H1 (cell line): ENCODE measurements around the gene RPP25. TPM values are rescaled to one million over a fixed set of nuclear protein-coding genes. Genes with fewer than 3 reads are reported as not detected.

Experiments
- CTCF ChIA-PET: fragments of 300-600 bp; sonication (Branson Sonifier 250); formaldehyde crosslinking; loops from one replicate; lab custom pipeline; 2021; ENCODE audit not compliant: partially characterized antibody; lab: Charles Lee
- POLR2A ChIA-PET: fragments of 300-600 bp; sonication (Branson Sonifier 250); formaldehyde crosslinking; loops from one replicate; lab custom pipeline; 2021; ENCODE audit warnings: inconsistent platforms; ENCODE audit not compliant: partially characterized antibody; lab: Charles Lee
- DNase-seq, 2 experiments: peaks; one replicate each; pipeline versions ENCODE4 v3.0.0 to v3.0.0-alpha.2; 2010 to 2022; ENCODE audit warnings: low spot score in 2 of 2, low read depth in 1 of 2, mixed read lengths in 1 of 2
- FAIRE-seq: peaks from 2 replicates; lab custom pipeline; 2011; peaks lifted over from hg19 to GRCh38; lab: Jason Lieb, UNC
- H2AFZ ChIP-seq: 2 replicates; pipeline ENCODE4 v1.8.1; 2012; ENCODE audit warnings: low read length, inconsistent platforms
- H2AK5ac ChIP-seq: 2 replicates; pipeline ENCODE4 v1.6.1; 2013; ENCODE audit warnings: low read depth, low read length
- H2BK120ac ChIP-seq: replicated peaks from 2 replicates; pipeline ENCODE3; 2013; ENCODE audit warnings: low read depth, low read length, inconsistent platforms
- H2BK12ac ChIP-seq: 2 replicates; pipeline ENCODE4 v1.6.1; 2013; ENCODE audit warnings: low read depth, low read length
- H2BK15ac ChIP-seq: 2 replicates; pipeline ENCODE4 v1.6.1; 2013; ENCODE audit warnings: low read length
- H2BK20ac ChIP-seq: 2 replicates; pipeline ENCODE4 v1.6.1; 2013; ENCODE audit warnings: low read length
- H2BK5ac ChIP-seq: 2 replicates; pipeline ENCODE4 v1.6.1; 2013; ENCODE audit warnings: low read depth, low read length
- H3K14ac ChIP-seq: 2 replicates; pipeline ENCODE4 v1.6.1; 2013; ENCODE audit warnings: inconsistent platforms; ENCODE audit not compliant: insufficient read length
- H3K18ac ChIP-seq: 2 replicates; pipeline ENCODE4 v1.6.1; 2013; ENCODE audit warnings: low read length; ENCODE audit errors: extremely low read depth
- H3K23ac ChIP-seq: 2 replicates; pipeline ENCODE4 v1.6.1; 2013; ENCODE audit warnings: inconsistent platforms; ENCODE audit not compliant: insufficient read length
- H3K23me2 ChIP-seq: 2 replicates; pipeline ENCODE4 v1.6.1; 2013; ENCODE audit warnings: low read depth, low read length
- H3K27ac ChIP-seq: 2 replicates; pipeline ENCODE4 v1.6.1; 2011; ENCODE audit warnings: low read depth, low read length, inconsistent platforms
- H3K27me3 ChIP-seq, 4 experiments: replicated peaks in 1 of 4; 1 replicate in 1 of 4; 2 replicates in 3 of 4; pipeline versions ENCODE4 v1.6.1 to v1.8.1; 2011 to 2013; ENCODE audit warnings: low read length in 3 of 4, mild to moderate bottlenecking in 3 of 4, inconsistent platforms in 2 of 4, mixed read lengths in 2 of 4, moderate library complexity in 1 of 4; ENCODE audit not compliant: control insufficient read depth in 3 of 4, insufficient read depth in 3 of 4; ENCODE audit errors: extremely low read depth in 1 of 4
- H3K36me3 ChIP-seq, 4 experiments: 2 replicates each; pipeline versions ENCODE4 v1.6.1 to v1.8.1; 2011 to 2013; ENCODE audit warnings: mild to moderate bottlenecking in 4 of 4, low read length in 3 of 4, moderate library complexity in 2 of 4, control low read depth in 1 of 4, inconsistent platforms in 1 of 4; ENCODE audit not compliant: insufficient read depth in 4 of 4, control insufficient read depth in 2 of 4
- H3K4ac ChIP-seq: replicated peaks from 2 replicates; pipeline ENCODE3; 2013; ENCODE audit warnings: low read length, low read depth, mixed read lengths, inconsistent platforms; ENCODE audit not compliant: insufficient read length
- H3K4me1 ChIP-seq, 4 experiments: replicated peaks in 1 of 4; 1 replicate in 1 of 4; 2 replicates in 3 of 4; pipeline versions ENCODE4 v1.6.1 to v1.8.1; 2011 to 2013; ENCODE audit warnings: low read length in 3 of 4, inconsistent platforms in 2 of 4, mixed read lengths in 1 of 4; ENCODE audit not compliant: insufficient read depth in 4 of 4, control insufficient read depth in 3 of 4
- H3K4me2 ChIP-seq, 2 experiments: 2 replicates each; pipeline versions ENCODE4 v1.6.1 to v1.8.1; 2011 to 2013; ENCODE audit warnings: low read depth in 2 of 2, low read length in 2 of 2, control low read depth in 1 of 2, inconsistent platforms in 1 of 2, mild to moderate bottlenecking in 1 of 2; ENCODE audit not compliant: insufficient read depth in 1 of 2
- H3K4me3 ChIP-seq, 4 experiments: fragments of 200-600, 300-600 bp in 1 of 4; sonication (generic), shearing (Covaris generic), sonication (Bioruptor Twin) in 1 of 4; 2 replicates each; pipeline versions ENCODE4 v1.5.1 to v1.8.1; 2011 to 2016; ENCODE audit warnings: low read length in 4 of 4, low read depth in 3 of 4, control low read depth in 2 of 4, inconsistent platforms in 2 of 4, mild to moderate bottlenecking in 2 of 4, mixed read lengths in 1 of 4, moderate library complexity in 1 of 4; ENCODE audit not compliant: insufficient read depth in 2 of 4; ENCODE audit errors: extremely low read depth in 1 of 4
- H3K56ac ChIP-seq: replicated peaks from 2 replicates; pipeline ENCODE3; 2013; ENCODE audit warnings: low read depth, mild to moderate bottlenecking, mixed read lengths, low read length, inconsistent platforms; ENCODE audit not compliant: insufficient read length
- H3K79me1 ChIP-seq: 2 replicates; pipeline ENCODE4 v1.6.1; 2013; ENCODE audit warnings: low read depth, low read length, control low read depth
- H3K79me2 ChIP-seq, 2 experiments: 2 replicates each; pipeline versions ENCODE4 v1.6.1 to v1.8.1; 2012 to 2013; ENCODE audit warnings: low read length in 2 of 2, mild to moderate bottlenecking in 2 of 2, inconsistent platforms in 1 of 2; ENCODE audit not compliant: insufficient read depth in 2 of 2, control insufficient read depth in 1 of 2
- H3K9ac ChIP-seq, 4 experiments: replicated peaks in 1 of 4; 1 replicate in 1 of 4; 2 replicates in 3 of 4; pipeline versions ENCODE4 v1.6.1 to v1.8.1; 2011 to 2013; ENCODE audit warnings: low read depth in 3 of 4, low read length in 3 of 4, control low read depth in 2 of 4, mild to moderate bottlenecking in 2 of 4, moderate library complexity in 2 of 4, inconsistent platforms in 1 of 4; ENCODE audit errors: extremely low read depth in 1 of 4
- H3K9me3 ChIP-seq, 2 experiments: 2 replicates each; pipeline versions ENCODE4 v1.6.1 to v1.8.1; 2012 to 2013; ENCODE audit warnings: mild to moderate bottlenecking in 2 of 2, moderate library complexity in 2 of 2, control low read depth in 1 of 2, inconsistent platforms in 1 of 2, low read depth in 1 of 2, low read length in 1 of 2, mixed read lengths in 1 of 2; ENCODE audit not compliant: insufficient read depth in 2 of 2
- H4K20me1 ChIP-seq, 2 experiments: replicated peaks in 1 of 2; 2 replicates each; pipeline versions ENCODE3 to v1.8.1; 2011 to 2013; ENCODE audit warnings: inconsistent platforms in 2 of 2, low read length in 2 of 2, mild to moderate bottlenecking in 1 of 2; ENCODE audit not compliant: insufficient read depth in 2 of 2, control insufficient read depth in 1 of 2
- H4K5ac ChIP-seq: 2 replicates; pipeline ENCODE4 v1.6.1; 2013; ENCODE audit warnings: low read length, low read depth, mixed read lengths, inconsistent platforms; ENCODE audit not compliant: insufficient read length
- H4K8ac ChIP-seq: 2 replicates; pipeline ENCODE4 v1.8.0; 2013; ENCODE audit warnings: mild to moderate bottlenecking, moderate library complexity, low read length, inconsistent platforms; ENCODE audit not compliant: insufficient read depth; ENCODE audit errors: extremely low read depth
- H4K91ac ChIP-seq: replicated peaks from 2 replicates; pipeline ENCODE3; 2013; ENCODE audit warnings: low read length, mixed read lengths, inconsistent platforms; ENCODE audit not compliant: insufficient read length
- ASH2L ChIP-seq: fragments of 200-600, 300-600 bp; sonication (generic); IDR thresholded peaks from one replicate; pipeline ENCODE4 v1.7.1; 2017; ENCODE audit warnings: low read length
- EP300 ChIP-seq, 2 experiments: IDR thresholded peaks; 1 replicate in 1 of 2; 2 replicates in 1 of 2; pipeline ENCODE4 v1.6.1; 2011 to 2012; ENCODE audit warnings: low read depth in 2 of 2, low read length in 2 of 2, mild to moderate bottlenecking in 2 of 2, borderline replicate concordance in 1 of 2, inconsistent platforms in 1 of 2, moderate library complexity in 1 of 2
- KDM4A ChIP-seq: IDR thresholded peaks from one replicate; pipeline ENCODE4 v1.7.1; 2012; ENCODE audit warnings: low read depth, mild to moderate bottlenecking, moderate library complexity, low read length, inconsistent platforms; ENCODE audit not compliant: severe bottlenecking
- MAFK ChIP-seq: IDR thresholded peaks from 2 replicates; pipeline ENCODE4 v1.6.1; 2012; ENCODE audit warnings: low read depth, mild to moderate bottlenecking, improper control_type of control experiment, low read length
- NANOG ChIP-seq: IDR thresholded peaks from 2 replicates; pipeline ENCODE4 v1.6.1; 2011; ENCODE audit warnings: low read length, low read depth, mild to moderate bottlenecking, inconsistent platforms; ENCODE audit not compliant: insufficient read depth, poor library complexity, severe bottlenecking
- POU5F1 ChIP-seq: IDR thresholded peaks from 2 replicates; pipeline ENCODE4 v1.6.1; 2011; ENCODE audit warnings: low read depth, mild to moderate bottlenecking, low read length, moderate library complexity
- SIX5 ChIP-seq: IDR thresholded peaks from 2 replicates; pipeline ENCODE4 v1.6.1; 2011; ENCODE audit warnings: mild to moderate bottlenecking, low read depth, low read length
- TAF7 ChIP-seq: optimal IDR thresholded peaks from 2 replicates; pipeline ENCODE3; 2011; ENCODE audit warnings: low read depth, mild to moderate bottlenecking, inconsistent platforms, low read length, moderate library complexity, borderline replicate concordance
- YY1 ChIP-seq: IDR thresholded peaks from 2 replicates; pipeline ENCODE4 v1.6.1; 2011; ENCODE audit warnings: low read depth, mild to moderate bottlenecking, low read length
- WGBS, 2 experiments: shearing (Covaris generic) in 1 of 2; methylation state at CpG; one replicate each; pipeline versions ENCODE4 v1.1.6 to v1.1.7; 2013 to 2015; ENCODE audit warnings: low lambda C conversion rate in 2 of 2, mixed read lengths in 2 of 2, inconsistent platforms in 1 of 2, low coverage in 1 of 2, missing lambda C conversion rate in 1 of 2; ENCODE audit not compliant: insufficient replicate concordance in 2 of 2, insufficient coverage in 1 of 2, insufficient read length in 1 of 2; ENCODE audit errors: extremely low coverage in 1 of 2, missing lambda C conversion rate in 1 of 2; 5-methylcytosine and 5-hydroxymethylcytosine counted together
- polyA plus RNA-seq, 7 experiments: library from polyadenylated mRNA; depleted of rRNA in 3 of 7; stranded (reverse) in 5 of 7; unstranded in 2 of 7; fragments of >200 nt in 5 of 7; fragments of 200-250 nt in 2 of 7; gene quantifications; 1 replicate in 5 of 7; 2 replicates in 1 of 7; 4 replicates in 1 of 7; pipeline versions ENCODE4 v1.2.1 to v1.2.3, GENCODE V29; 2011 to 2013; ENCODE audit warnings: missing spikeins in 2 of 7, mixed read lengths in 2 of 7
- total RNA-seq: library from RNA; stranded (reverse); fragmentation: NEBNext Ultra II Directional; extraction: Animal tissue kit (Norgen Biotek cat#: 25700); gene quantifications from 2 replicates; pipeline ENCODE4 v1.2.1, GENCODE V29; 2021
- TF ChIP-seq, protein P1 (sequence below): IDR thresholded peaks from 2 replicates; pipeline ENCODE4 v1.6.1; 2012; ENCODE audit warnings: inconsistent platforms
- TF ChIP-seq, protein P2 (sequence below), 3 experiments: IDR thresholded peaks; 1 replicate in 2 of 3; 2 replicates in 1 of 3; pipeline versions ENCODE4 v1.5.1 to v1.6.1; 2011; ENCODE audit warnings: low read length in 3 of 3, mild to moderate bottlenecking in 3 of 3, inconsistent platforms in 2 of 3, low read depth in 1 of 3, moderate library complexity in 1 of 3; ENCODE audit not compliant: insufficient read depth in 1 of 3; ENCODE audit errors: control extremely low read depth in 1 of 3

RPP25 gene
- total and polyA plus RNA-seq, 2 of the 8 experiments (the other 6 are each of a cell fraction or from before 2014, with no cell fraction given): 17.4 to 19.8 TPM

DNA sequence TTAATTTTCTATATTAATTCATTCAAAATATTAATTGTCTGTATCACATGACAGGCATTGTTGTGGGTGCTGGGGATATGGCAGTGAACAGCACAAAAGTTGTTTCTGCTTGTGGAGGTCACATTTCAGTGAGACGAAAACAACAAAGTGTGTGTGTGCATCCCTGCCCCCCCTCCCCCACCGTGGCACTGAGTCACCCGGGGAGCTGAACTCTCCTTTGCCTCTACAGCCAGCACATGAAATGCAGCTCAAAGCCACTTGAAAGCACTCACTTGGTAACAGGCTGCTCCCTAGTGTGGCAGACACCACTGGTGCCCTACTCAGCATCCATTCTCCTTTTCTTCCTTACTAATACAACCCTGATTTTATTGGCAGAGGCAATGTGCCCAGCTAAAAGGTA is 21.9 kb upstream of the RPP25 start:
- 49% methylated on average over 3 of the region's 3 CpGs; no CpG with 5 or more reads in 1 of the 2 experiments for WGBS, 2 experiments
- Histone ChIP-seq H4K20me1 (no peaks in the 10 kb centered on the region), H3K56ac (no peak overlapping the region), H3K9me3 (no peaks in the 10 kb centered on the region), H3K4ac (no peak overlapping the region), H2BK20ac (no peak overlapping the region), H3K9ac (no peak overlapping the region), H3K36me3 (no peaks in the 10 kb centered on the region), H3K14ac (no peak overlapping the region), H2AK5ac (no peak overlapping the region), H2BK5ac (no peak overlapping the region), H4K8ac (no peak overlapping the region), H2BK120ac (no peak overlapping the region), H3K23ac (no peak overlapping the region), H3K18ac (no peak overlapping the region), H3K23me2 (no peaks in the 10 kb centered on the region), H4K91ac (no peak overlapping the region), H3K27ac (no peak overlapping the region), H3K79me1 (no peaks in the 10 kb centered on the region), H2BK12ac (no peak overlapping the region), H2AFZ (peak overlapping the region; percentile 91), H3K4me1 (peaks cover 0 to 4% (median 1%) of the 10 kb centered on the region in 4 experiments; a peak in 3 of 7 replicates), H3K4me2 (no peak overlapping the region), H4K5ac (no peak overlapping the region), H3K79me2 (no peaks in the 10 kb centered on the region), H3K27me3 (no peaks in the 10 kb centered on the region), H3K4me3 (no peak overlapping the region), H2BK15ac (no peak overlapping the region)
- DNase-seq: no peak
- no peak for FAIRE-seq
- CTCF ChIA-PET: interaction anchor here (0.6 to 2.7 kb wide), 8 partner anchors 9 to 349 kb away, joined by 3 to 20 read pairs (median 4); partner anchors contain the start of genes RPP25 and SCAMP5
- POLR2A ChIA-PET: interaction anchor here (0.8 to 0.9 kb wide), 2 partner anchors 15 to 330 kb away, joined by 3 to 4 read pairs; no protein-coding TSS in a partner anchor
- TF ChIP-seq NANOG (no peak), YY1 (no peak), MAFK (no peak), KDM4A (no peak), EP300 (IDR thresholded peaks at IDR 0.05; ENCODE audit: borderline replicate concordance in 1 of 2, low read depth in 2 of 2, low read length in 2 of 2) (no peak), ASH2L (no peak), SIX5 (no peak), TAF7 (no peak), POU5F1 (no peak)
- TF ChIP-seq, protein P1, sequence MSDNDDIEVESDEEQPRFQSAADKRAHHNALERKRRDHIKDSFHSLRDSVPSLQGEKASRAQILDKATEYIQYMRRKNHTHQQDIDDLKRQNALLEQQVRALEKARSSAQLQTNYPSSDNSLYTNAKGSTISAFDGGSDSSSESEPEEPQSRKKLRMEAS: no peak
- TF ChIP-seq, protein P2, sequence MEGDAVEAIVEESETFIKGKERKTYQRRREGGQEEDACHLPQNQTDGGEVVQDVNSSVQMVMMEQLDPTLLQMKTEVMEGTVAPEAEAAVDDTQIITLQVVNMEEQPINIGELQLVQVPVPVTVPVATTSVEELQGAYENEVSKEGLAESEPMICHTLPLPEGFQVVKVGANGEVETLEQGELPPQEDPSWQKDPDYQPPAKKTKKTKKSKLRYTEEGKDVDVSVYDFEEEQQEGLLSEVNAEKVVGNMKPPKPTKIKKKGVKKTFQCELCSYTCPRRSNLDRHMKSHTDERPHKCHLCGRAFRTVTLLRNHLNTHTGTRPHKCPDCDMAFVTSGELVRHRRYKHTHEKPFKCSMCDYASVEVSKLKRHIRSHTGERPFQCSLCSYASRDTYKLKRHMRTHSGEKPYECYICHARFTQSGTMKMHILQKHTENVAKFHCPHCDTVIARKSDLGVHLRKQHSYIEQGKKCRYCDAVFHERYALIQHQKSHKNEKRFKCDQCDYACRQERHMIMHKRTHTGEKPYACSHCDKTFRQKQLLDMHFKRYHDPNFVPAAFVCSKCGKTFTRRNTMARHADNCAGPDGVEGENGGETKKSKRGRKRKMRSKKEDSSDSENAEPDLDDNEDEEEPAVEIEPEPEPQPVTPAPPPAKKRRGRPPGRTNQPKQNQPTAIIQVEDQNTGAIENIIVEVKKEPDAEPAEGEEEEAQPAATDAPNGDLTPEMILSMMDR (IDR thresholded peaks at IDR 0.05; ENCODE audit: control extremely low read depth in 1 of 3, insufficient read depth in 1 of 3, low read depth in 1 of 3, low read length in 3 of 3): no peak
